Vagina (tissue), 2 donors: ENCODE data around the gene DNMT3L.

Experiments used
- POLR2A ChIP-seq, 2 donors: fragments of 450-650 bp; IDR thresholded peaks; one replicate each; pipeline ENCODE4 v1.6.1; 2017; ENCODE audit warnings: antibody characterized with exemption in 2 of 2, mild to moderate bottlenecking in 2 of 2, moderate library complexity in 2 of 2
- TF ChIP-seq, protein P1 (sequence below), 3 experiments: fragments of 450-650 bp in 2 of 3; fragments of 200-600 bp in 1 of 3; sonication (generic) in 1 of 3; IDR thresholded peaks; one replicate each; pipeline ENCODE4 v1.5.1; 2017 to 2019; ENCODE audit warnings: antibody characterized with exemption in 3 of 3, mild to moderate bottlenecking in 2 of 3, moderate library complexity in 2 of 3

- no peak for TF ChIP-seq POLR2A (IDR thresholded peaks at IDR 0.05)
- TF ChIP-seq, protein P1, sequence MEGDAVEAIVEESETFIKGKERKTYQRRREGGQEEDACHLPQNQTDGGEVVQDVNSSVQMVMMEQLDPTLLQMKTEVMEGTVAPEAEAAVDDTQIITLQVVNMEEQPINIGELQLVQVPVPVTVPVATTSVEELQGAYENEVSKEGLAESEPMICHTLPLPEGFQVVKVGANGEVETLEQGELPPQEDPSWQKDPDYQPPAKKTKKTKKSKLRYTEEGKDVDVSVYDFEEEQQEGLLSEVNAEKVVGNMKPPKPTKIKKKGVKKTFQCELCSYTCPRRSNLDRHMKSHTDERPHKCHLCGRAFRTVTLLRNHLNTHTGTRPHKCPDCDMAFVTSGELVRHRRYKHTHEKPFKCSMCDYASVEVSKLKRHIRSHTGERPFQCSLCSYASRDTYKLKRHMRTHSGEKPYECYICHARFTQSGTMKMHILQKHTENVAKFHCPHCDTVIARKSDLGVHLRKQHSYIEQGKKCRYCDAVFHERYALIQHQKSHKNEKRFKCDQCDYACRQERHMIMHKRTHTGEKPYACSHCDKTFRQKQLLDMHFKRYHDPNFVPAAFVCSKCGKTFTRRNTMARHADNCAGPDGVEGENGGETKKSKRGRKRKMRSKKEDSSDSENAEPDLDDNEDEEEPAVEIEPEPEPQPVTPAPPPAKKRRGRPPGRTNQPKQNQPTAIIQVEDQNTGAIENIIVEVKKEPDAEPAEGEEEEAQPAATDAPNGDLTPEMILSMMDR (IDR thresholded peaks at IDR 0.05): no peak
Measured at GRCh38 chr21:44294391-44295162, 32.9 kb upstream of the DNMT3L start.
